GM21423 (cell line): Measurements from ENCODE around the gene ZEB1.
"Not testable (repeated sequence)": the region's sequence is repeated elsewhere in the genome, so short reads cannot be mapped to it uniquely, and the experiment has no call there.

Source experiments
- ATAC-seq: cut with Tn5 transposase; IDR thresholded peaks from one replicate; pipeline ENCODE4 v1.9.1; 2021; ENCODE audit warnings: mild to moderate bottlenecking, moderate library complexity; ENCODE audit not compliant: unreplicated experiment

The ZEB1 gene

DNA sequence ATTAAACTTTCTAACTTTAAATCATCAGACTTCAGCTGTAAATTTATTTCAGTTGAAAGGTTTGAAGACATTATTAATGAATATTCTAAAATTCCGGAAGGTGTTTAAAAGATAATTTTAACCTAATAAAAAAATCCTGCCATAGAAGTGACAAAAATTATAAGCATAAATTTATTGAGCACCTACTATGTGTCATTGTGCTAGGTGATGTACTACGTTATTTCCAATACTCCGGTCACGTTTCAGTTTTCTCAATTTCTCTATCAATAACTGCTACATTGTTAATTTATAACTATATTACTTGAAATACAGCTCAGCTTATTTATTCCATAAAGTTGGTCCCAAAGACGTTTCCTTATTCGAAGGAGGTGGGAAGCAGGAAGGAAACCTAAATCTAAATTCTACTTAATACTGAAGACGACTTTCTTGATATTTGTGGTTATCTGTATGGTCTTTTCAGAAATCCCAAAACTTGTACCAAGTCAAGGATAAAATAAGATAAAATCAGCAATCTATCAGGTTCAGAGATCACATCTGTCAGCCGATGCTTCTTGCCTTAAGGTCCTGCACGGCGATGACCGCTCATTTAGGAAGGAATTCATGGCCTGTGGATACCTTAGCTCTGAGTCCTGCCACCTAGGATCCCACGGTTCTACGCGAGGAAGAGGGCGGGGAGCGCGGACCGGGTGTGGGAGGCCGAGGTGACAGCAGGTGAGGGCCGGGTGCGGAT, 1.2 kb upstream of the ZEB1 start:
- ATAC-seq = no peak

DNA sequence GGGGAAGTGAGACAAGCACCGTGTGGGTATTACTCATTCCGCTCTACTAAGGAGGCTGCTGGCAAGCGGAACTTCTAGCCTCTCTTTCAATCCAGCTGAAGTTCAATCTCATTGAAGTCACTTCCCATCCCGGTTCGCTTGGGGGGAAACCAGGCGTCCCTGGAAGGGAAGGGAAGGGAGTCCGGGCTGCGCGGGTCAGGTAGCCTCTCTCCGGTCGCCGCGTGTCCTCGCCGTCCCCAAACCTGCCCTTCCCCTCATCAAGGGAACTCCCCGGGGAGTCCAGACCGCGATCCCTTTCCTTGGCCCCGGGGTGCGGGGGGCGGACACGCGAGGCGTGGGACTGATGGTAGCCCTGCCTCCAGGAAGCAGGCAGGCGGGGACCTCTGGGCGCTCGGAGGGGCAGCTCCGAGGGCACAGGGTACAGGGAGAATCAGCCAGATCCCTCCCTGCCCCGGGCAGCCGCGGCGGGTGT, 598 bp upstream of the ZEB1 start:
- peak; percentile 65 for ATAC-seq

DNA sequence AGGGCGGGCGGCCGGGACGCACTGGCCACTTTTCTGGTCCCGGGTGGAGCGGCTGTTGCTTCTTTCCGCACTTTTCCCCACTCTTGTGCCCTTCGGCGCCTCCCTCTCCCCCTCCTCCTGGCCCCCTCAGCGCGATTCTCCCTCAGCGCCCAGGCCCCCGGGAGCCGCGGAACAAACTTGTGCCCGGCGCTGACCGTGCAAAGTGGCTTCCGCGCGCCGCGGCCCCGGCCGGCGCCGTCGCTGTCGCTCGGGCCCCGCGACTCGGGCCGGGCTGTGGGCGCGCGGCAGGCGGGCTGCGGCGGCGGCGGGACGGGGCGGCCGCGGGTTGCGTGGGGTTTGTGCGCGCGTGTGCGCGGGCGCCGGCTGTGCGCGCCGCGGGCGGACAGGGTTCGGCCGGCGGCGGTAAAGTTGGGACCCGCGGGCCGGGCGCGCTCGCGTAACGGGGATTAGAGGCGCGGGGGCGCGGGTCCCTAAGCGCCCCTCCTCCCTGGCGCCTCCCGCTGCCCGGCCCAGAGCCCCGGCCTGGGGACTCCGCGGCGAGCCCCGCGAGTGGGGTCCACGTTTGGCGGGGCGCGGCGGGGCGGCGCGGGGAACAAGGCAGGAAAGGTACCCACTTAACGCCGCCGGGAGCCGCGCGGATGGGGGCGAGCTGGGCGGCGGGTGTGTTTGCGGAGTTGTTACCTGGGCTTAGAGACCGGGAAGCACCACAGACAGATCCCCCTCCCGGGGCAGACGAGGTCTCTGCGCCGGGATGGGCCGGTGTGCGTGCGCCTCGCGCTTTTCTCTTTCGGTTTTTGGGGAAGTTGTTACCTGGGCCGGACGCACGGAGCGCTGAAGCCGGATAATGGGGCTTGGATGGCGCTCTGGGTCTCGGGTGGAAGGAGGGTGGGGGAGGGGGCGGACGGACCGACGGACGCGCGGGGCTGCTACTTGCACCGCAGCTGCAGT, 860 bp downstream of the ZEB1 start:
- ATAC-seq = peak; percentile 22

DNA sequence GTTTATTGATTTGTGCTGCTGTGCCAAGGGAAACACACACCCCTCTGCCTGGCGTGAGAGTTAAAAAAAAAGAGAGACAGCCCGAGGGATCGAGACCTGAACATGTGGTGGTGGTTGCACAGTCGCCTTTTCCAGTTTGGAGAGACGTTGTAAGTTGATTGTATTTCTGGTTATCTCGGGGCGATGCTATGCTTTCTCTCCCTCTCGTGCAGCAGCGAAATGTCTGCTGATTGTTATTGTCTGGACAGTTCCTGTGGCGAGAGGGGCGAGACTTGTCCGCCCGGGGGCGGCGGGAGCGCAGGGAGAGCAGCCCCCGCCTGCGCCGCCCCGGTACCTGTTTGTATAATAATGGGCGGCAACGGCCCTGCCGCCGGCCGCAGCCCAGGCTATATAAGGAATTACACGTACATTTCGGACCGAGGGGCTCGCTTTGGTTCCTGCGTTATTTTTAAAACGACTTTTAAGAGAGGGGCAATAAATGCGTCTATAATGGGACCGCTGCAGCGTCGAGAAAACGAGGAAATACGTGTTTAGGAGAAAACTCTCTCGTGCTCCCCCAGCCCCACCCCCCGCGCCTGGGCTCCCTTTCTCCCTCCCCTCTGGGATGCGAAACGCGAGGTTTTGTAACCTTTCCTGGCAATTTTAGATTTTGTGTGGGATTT, 1.7 kb downstream of the ZEB1 start:
- peak; percentile 19 for ATAC-seq

DNA sequence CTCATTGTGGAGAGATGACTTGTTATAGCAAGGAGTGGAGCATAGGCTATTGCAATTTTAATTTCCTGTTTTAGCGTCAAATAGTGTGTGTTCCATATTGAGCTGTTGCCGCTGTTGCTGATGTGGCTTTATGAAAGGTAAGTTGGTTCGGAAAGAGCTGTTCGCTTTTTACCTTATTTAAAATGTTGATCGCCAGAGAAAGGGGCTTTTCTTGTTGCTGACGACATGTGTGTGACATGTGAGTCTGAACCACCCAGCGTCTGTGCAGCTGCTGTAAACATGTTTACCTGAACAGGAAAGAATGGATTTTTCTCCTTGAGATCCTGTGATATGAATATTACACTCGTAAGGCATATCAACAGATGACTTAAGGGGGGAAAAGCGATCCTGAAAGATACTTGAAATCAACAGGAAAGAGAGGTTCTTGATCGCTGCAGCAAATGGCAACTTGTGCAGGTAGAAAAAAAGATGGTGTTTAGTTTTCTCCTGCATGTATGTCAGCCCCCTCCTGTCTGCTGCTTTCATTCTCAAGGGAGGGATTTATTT, 2.5 kb downstream of the ZEB1 start:
- no peak for ATAC-seq

DNA sequence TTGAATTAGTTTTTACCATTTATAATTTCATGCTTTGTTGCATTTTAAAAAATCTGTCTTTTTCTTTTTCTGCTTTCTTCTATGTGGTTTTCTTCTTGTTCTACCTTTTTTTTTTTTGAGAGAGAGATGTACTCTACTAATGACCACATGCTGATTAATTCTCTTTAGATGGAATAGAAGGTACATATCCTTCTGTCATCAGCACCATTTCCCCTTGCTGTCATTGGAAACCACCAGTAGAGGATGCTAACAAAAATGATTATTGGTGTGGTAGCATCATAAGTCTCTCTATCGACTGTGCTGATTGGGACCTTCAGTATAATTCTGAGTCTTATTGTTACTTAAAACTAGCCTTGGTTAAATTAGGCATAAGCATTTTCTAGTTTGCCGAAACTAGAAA, 3.6 kb downstream of the ZEB1 start:
- no peak for ATAC-seq

DNA sequence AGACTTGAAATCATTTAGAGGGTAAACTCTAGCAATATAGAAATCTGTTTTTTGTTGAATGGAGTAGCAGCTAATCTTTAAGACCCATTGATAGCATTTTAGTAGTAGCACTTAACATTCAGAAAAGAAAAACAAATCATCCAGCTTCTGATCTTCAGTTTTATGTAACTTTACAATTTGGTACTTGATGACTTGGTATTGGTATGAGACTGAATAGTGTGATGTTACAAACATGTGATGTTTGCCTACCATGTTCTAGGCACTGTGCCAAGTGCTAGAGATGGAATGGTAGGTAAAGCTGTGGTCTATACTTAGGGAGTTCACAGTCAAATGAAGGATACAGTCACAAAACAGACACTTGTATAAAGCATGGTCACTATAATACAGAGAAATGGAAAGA, 21.3 kb downstream of the ZEB1 start:
- no peak for ATAC-seq

DNA sequence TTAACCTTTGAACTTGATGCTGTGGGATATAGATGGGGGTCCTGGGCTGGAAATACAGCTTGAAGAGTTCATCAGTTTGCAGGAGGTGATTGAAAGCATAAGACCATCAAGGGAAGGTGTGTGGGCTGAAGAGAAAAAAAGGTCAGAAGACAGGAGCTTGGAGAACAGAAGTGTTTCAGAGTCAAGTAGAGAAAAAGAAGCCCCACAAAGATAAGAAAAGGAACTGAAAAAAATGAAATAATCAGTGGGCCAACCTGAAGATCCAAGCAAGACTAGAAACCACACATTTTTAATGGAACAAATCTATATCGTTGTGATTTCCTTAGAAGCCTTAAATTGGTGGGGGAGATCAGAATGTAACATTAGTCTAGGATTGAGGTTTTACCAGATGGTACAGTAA, 22.5 kb downstream of the ZEB1 start:
- no peak for ATAC-seq

DNA sequence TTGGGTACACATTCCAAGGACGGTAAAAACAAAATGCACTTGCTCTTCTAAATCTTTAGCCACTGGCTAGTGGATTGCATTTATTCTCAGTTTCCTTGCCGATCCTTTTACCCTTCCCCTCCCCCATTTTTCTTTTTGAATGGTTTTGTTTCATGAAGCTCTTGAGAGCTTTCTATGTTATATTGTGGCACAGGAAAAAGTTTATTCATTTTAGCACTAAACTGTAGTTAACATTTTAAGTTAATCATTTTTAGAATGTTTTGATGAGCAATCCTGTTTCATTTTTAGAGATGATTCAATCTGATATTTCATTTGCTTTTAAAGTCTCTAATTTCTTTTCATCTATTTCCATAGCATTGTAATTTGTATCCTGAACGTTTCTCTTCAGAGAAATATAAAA, 24.0 kb downstream of the ZEB1 start:
- ATAC-seq = no peak

DNA sequence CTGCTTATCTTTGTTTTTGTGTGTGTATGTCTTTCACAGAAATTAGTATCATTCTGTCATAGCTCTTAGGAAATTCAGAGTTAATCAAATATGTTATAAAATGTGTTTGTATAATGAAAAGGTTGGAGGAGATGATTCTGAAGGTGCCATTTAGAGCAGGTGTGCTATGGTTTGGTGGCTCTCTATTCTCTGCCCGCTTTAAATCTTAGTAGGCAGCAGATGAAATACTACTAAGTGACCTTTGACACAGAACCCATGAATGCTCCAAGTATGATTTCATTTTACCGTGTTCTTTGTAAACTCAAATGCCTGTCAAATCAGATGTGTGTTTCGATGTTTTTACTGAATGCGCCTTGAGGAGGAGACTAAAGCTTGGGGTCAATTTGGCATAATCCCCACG, 24.5 kb downstream of the ZEB1 start:
- ATAC-seq = no peak

DNA sequence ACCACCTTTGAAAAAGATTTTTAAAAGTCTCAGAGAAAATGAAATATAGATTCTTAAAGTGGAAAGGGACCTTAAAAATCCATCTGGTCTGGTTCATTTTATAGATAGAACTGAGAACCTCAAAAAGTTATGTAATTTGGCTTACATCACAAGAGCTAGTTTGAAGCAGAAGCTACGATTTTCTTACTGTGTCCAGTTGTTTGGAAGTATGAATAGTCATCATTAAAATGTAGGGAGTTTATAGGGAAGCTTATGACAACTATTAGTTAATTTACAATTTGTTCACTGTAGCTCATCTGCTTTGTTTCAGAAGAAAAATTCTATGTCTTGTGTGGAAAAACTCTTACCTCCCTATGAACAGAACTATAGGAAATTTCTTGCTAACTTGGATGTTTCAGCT, 26.9 kb downstream of the ZEB1 start:
- no peak for ATAC-seq

DNA sequence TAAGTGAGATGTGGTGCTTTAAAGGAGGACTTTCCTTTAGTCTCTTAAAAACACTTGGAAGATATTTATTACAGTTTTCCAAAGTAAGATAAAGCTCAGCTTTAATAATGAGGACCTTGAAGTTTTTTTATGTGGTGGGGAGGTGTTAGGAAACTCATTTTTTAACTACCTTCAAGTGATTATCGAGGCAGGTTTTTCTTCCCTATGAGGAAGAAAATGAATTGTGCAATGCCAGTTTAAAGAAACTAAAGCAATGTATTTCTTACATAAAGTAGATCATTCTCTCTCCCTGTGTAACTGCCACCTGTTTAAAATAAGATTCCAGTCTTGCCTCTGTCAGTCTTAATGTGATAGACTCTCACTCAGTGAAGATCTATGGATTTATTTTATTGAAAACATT, 27.9 kb downstream of the ZEB1 start:
- ATAC-seq = no peak

DNA sequence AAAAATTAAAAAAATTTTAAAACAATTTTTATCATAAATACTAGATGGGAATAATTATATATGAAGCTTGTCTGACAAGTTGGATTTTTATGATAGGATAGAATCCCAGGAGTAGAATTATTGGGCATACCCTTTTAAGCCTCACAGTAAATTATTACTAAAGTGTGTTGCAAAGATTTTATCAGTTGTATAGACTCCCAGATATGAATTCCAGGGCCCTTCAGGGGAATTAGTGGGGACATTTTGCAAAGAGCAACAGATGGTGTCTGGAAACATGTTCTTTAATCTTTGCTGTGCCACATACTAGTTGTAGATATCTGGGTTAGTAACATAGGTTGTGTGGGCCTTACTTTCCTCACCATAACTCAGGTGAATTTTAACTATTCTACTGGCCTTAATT, 28.7 kb downstream of the ZEB1 start:
- no peak for ATAC-seq

DNA sequence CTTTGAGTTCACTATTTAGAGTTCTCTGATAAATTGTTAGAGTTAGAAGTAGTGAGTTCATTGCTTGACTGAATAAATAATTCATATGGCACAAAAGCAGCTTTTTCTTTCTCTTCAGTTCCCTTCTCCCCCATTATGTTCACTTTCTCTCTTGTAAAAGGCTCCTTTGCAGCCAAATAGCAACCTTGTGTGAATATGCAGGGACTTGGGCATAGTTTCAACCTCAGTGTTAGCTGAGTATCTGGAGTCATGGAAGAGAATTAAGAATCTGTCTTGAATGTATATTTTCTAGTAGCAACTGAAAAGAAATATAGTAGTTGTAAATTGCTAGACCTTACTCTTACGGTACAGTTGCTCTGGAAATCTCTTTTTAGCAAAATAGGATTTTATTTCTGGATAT, 31.9 kb downstream of the ZEB1 start:
- ATAC-seq = no peak

DNA sequence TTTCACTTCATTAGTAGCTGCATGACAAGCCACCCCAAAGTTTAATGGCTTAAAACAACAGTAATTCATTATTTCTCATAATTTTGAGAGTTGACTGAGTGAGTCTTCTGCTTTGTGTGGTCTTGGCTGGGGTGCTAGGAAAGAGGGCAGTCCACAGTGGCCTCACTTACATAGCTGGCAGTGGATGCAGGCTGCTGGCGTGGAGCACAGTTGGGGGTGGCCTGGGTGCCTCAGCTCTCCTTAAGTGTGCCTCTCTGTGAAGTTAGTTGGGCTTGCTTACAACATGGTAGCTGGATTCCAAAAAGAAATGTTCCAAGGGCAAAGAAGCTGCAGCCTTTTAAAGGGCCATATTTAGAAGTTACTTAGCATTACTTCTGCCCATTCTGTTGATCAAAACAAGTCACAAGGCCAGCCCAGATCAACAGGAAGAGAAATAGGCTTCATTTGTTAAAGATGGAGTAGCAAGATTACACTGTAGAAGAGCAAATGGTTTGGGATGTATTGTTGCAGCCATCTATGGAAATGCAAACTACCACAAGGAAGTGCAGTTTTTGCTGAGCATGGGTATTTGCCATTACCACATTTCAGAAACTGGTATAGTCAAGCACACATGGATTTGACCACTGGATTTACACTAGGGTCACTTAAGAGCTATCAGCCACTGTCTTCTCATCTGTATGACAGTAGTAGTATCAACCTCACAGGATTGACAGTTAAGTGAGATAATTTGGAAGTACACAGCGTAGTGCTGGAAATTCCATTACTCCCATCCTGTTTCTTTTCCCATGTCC, 33.6 kb downstream of the ZEB1 start:
- no peak for ATAC-seq

DNA sequence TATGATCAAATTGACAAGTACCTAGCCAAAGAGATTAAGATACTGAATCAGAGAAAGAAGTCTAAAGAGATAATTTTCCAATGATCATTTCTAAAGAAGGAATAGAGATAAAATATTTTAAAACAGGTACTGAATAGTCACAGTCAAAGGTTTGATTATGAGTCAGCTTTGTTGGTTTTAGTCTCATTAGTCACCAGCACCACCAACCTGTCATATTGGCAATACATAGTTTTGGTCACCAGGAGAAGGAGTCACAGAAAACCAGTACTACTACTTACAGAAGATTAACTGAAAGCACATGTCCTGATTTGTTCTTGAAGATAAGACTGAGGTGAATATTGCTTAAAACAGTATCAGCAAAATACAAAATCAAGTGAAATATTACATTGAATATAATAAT, 34.6 kb downstream of the ZEB1 start:
- peak; percentile 94 for ATAC-seq

DNA sequence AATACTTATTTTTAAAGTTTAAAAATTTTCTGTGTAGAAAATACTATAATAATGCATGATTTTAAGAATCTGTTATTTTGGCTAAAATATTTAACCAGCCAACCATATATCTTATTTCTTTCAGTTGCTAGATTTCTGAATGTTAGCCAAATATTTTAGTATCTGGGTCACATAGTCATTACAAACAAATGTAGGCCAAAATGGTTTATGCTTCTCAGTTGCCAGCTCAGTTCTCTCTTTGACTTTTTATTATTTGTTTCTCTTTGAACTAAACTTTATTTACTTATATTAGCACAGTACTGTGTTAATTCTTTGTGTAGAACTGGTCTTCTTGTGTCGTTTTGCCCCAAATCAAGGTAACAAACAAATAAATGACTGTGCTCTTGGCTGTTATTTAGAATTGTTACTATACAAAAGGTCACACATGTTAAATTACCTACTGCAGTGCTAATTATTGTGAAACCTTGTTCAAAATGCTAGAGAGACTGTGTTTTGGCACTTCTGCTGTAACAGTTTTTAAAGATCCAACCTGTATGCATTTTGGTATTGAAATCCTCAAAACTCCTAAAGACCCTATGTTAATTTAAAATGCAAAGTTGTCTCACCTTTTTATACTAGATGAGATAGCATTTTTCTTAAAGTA, 39.8 kb downstream of the ZEB1 start:
- ATAC-seq = no peak

DNA sequence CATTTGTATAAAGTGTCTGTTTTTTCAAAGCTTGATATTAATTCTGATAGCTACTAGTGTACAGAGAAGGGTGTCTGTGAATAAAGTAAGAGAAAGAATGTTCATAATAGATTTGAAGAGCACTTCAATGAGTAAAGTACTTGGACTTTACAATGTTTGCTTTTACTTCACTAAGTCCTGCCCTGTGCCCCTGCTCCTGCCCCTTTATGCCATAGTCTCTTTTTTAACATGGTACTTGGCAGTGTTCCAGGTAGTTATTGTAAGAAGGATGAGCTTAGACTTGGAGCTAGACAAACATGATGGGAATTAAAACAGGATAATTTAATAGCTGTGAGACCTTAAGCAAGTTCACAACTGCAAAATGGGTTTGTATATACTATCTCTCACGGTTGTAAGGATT, 41.0 kb downstream of the ZEB1 start:
- no peak for ATAC-seq

DNA sequence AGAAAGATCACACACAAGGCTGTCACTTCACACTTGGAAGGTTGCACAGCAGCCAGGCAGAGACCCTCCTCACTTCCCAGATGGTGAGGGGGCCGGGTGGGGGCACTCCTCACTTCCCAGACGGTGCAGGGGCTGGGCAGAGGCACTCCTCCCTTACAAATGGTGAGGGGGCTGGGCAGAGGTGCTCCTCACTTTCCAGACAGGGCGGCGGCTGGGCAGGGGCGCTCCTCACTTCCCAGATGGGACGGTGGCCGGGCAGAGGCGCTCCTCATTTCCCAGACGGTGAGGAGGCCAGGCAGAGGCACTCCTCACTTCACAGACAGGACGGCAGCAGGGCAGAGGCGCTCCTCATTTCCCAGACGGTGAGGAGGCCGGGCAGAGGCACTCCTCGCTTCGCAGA, 42.5 kb downstream of the ZEB1 start:
- not testable (repeated sequence) for ATAC-seq

DNA sequence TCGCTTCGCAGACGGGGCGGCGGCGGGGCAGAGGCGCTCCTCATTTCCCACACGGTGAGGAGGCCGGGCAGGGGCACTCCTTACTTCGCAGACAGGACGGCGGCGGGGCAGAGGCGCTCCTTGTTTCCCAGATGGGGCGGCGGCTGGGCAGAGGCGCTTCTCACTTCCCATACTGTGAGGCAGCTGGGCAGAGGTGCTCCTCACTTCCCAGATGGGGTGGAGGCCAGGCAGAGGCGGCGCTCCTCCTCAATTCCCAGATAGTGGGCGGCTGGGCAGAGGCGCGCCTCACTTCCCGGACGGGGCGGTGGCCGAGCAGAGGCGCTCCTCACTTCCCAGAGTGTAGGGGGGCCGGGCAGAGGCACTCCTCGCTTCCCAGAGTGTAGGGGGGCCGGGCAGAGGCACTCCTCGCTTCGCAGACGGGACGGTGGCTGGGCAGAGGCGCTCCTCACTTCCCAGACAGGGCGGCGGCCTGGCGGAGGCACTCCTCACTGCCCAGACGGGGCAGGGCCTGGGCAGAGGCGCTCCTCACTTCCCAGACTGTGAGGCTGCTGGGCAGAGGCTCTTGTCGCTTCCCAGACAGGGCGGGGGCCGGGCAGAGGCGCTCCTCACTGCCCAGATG, 43.1 kb downstream of the ZEB1 start:
- no peak for ATAC-seq
